Neural cell (in vitro differentiated cells): ENCODE measurements around the gene TRIM29.

Experiments used
- CTCF ChIP-seq: fragments of 450-650 bp; IDR thresholded peaks from 2 replicates; pipeline ENCODE4 v1.5.1; 2014; ENCODE audit warnings: antibody characterized with exemption, mild to moderate bottlenecking, moderate library complexity; ENCODE audit not compliant: poor library complexity, severe bottlenecking
- EP300 ChIP-seq: fragments of 450-650 bp; conservative IDR thresholded peaks from 2 replicates; pipeline ENCODE4 v1.6.1; 2014; ENCODE audit warnings: antibody characterized with exemption, mild to moderate bottlenecking, moderate library complexity; ENCODE audit not compliant: poor library complexity, severe bottlenecking
- EZH2 ChIP-seq: fragments of 200-600, 300-800 bp; shearing (Covaris generic), sonication (generic); IDR thresholded peaks from 2 replicates; pipeline ENCODE4 v1.6.1; 2014; ENCODE audit warnings: antibody characterized with exemption, low read length, borderline replicate concordance, mild to moderate bottlenecking; ENCODE audit not compliant: insufficient read depth, poor library complexity, severe bottlenecking
- MXI1 ChIP-seq: fragments of 450-650 bp; conservative IDR thresholded peaks from 2 replicates; pipeline ENCODE4 v1.6.1; 2014; ENCODE audit warnings: antibody characterized with exemption, mild to moderate bottlenecking; ENCODE audit not compliant: poor library complexity, severe bottlenecking
- POLR2AphosphoS5 ChIP-seq: IDR thresholded peaks from 2 replicates; pipeline ENCODE4 v1.6.1; 2012
- RAD21 ChIP-seq: fragments of 450-650 bp; conservative IDR thresholded peaks from 2 replicates; pipeline ENCODE4 v1.6.1; 2014; ENCODE audit warnings: antibody characterized with exemption, mild to moderate bottlenecking, moderate library complexity

- TF ChIP-seq RAD21 (no peak), CTCF (no peak), POLR2AphosphoS5 (no peak), MXI1 (no peak), EZH2 (no peak), EP300 (no peak)
Observed at GRCh38 chr11:120134106-120134930, 3.6 kb downstream of the TRIM29 start.
